HCT116 (cell line): ENCODE measurements around the gene CALCOCO2. TPM values are rescaled to one million over a fixed set of nuclear protein-coding genes. Genes with fewer than 3 reads are reported as not detected.

Source experiments
- ATAC-seq: fragments of 200-7000 bp; cut with Tn5 transposase; 2 replicates; pipeline ENCODE4 v1.9.1; 2020; ENCODE audit warnings: mild to moderate bottlenecking, moderate library complexity
- BruUV-seq: library from RNA; stranded (reverse); fragments of 400-500 nt; replicated peaks from 2 replicates; lab custom pipeline; 2021; lab: Mats Ljungman, UMichigan
- CTCF ChIA-PET: fragments of 300-600 bp; sonication (Branson Sonifier 250); formaldehyde crosslinking; loops from one replicate; lab custom pipeline; 2021; ENCODE audit warnings: antibody characterized with exemption; lab: Charles Lee
- POLR2A ChIA-PET: fragments of 300-600, 350-600 bp; sonication (Branson Sonifier 250); formaldehyde crosslinking; loops from one replicate; lab custom pipeline; 2021; ENCODE audit warnings: antibody characterized with exemption; lab: Charles Lee
- RAD21 ChIA-PET, 2 experiments: fragments of 300-600 bp; sonication (Branson Sonifier 250); formaldehyde crosslinking; loops; one replicate each; lab custom pipeline; 2023; ENCODE audit warnings: low total read pairs in 2 of 2; ENCODE audit not compliant: uncharacterized antibody in 2 of 2, unreplicated experiment in 2 of 2, low non-redundant PET in 1 of 2; lab: Charles Lee
- DNase-seq: peaks from one replicate; pipeline ENCODE4 v3.0.0-alpha.2; 2010; ENCODE audit warnings: low read depth, low spot score
- H2AFZ ChIP-seq: fragments of 200-600 bp; shearing (Covaris generic), sonication (generic); 2 replicates; pipeline ENCODE4 v1.6.1; 2017; ENCODE audit warnings: low read depth, mixed run types, mixed read lengths, antibody characterized with exemption, low read length; ENCODE audit not compliant: poor library complexity, severe bottlenecking
- H3K27ac ChIP-seq: 2 replicates; pipeline ENCODE4 v1.5.1; 2012; ENCODE audit warnings: low read depth, low read length
- H3K27me3 ChIP-seq: fragments of 200-600 bp; sonication (generic); 2 replicates; pipeline ENCODE4 v1.6.1; 2016; ENCODE audit warnings: mixed run types, low read length, mixed read lengths; ENCODE audit not compliant: insufficient read depth
- H3K36me3 ChIP-seq, 2 experiments: fragments of 200-500 bp in 1 of 2; fragments of 200-600 bp in 1 of 2; sonication (Bioruptor generic) in 1 of 2; sonication (generic) in 1 of 2; 2 replicates each; pipeline versions ENCODE4 v1.5.1 to v1.6.1; 2014 to 2016; ENCODE audit warnings: low read length in 2 of 2, inconsistent platforms in 1 of 2, mixed read lengths in 1 of 2, mixed run types in 1 of 2; ENCODE audit not compliant: insufficient read depth in 2 of 2, control insufficient read depth in 1 of 2
- H3K4me1 ChIP-seq, 2 experiments: fragments of 200-600 bp in 1 of 2; sonication (generic) in 1 of 2; 2 replicates each; pipeline versions ENCODE4 v1.5.1 to v1.6.1; 2012 to 2017; ENCODE audit warnings: low read length in 2 of 2, inconsistent platforms in 1 of 2, mild to moderate bottlenecking in 1 of 2, mixed read lengths in 1 of 2, mixed run types in 1 of 2, moderate library complexity in 1 of 2; ENCODE audit not compliant: insufficient read depth in 2 of 2, control insufficient read depth in 1 of 2
- H3K4me2 ChIP-seq: fragments of 200-600 bp; sonication (generic); 2 replicates; pipeline ENCODE4 v1.6.1; 2017; ENCODE audit warnings: mixed run types, low read length, mixed read lengths
- H3K4me3 ChIP-seq, 2 experiments: fragments of 200-600 bp in 1 of 2; sonication (generic) in 1 of 2; replicated peaks in 1 of 2; 2 replicates each; pipeline ENCODE4 v1.5.1; 2011 to 2016; ENCODE audit warnings: low read length in 2 of 2, control low read depth in 1 of 2, low read depth in 1 of 2, mild to moderate bottlenecking in 1 of 2, mixed read lengths in 1 of 2, mixed run types in 1 of 2
- H3K79me2 ChIP-seq: fragments of 200-600 bp; sonication (generic); 2 replicates; pipeline ENCODE4 v1.6.1; 2017; ENCODE audit warnings: mild to moderate bottlenecking, mixed run types, low read length, moderate library complexity, mixed read lengths; ENCODE audit not compliant: insufficient read depth
- H3K9ac ChIP-seq: fragments of 200-600 bp; sonication (generic); 2 replicates; pipeline ENCODE4 v1.6.1; 2016; ENCODE audit warnings: low read length, mixed read lengths
- H3K9me2 ChIP-seq: fragments of 200-600 bp; sonication (generic), shearing (Covaris generic); 2 replicates; pipeline ENCODE4 v1.6.1; 2017; ENCODE audit warnings: mixed run types, mild to moderate bottlenecking, moderate library complexity; ENCODE audit not compliant: insufficient read depth
- H3K9me3 ChIP-seq, 2 experiments: fragments of 200-500 bp in 1 of 2; fragments of 200-600 bp in 1 of 2; sonication (Bioruptor generic) in 1 of 2; sonication (generic) in 1 of 2; 2 replicates each; pipeline ENCODE4 v1.6.1; 2014 to 2017; ENCODE audit warnings: low read length in 2 of 2, mixed read lengths in 2 of 2, inconsistent platforms in 1 of 2, low read depth in 1 of 2, mild to moderate bottlenecking in 1 of 2, mixed run types in 1 of 2, moderate library complexity in 1 of 2; ENCODE audit not compliant: control insufficient read depth in 1 of 2, insufficient read depth in 1 of 2
- H4K20me1 ChIP-seq: fragments of 200-600 bp; sonication (generic), shearing (Covaris generic); 2 replicates; pipeline ENCODE4 v1.6.1; 2017; ENCODE audit warnings: mixed run types, mild to moderate bottlenecking, moderate library complexity; ENCODE audit not compliant: insufficient read depth
- ATF3 ChIP-seq: IDR thresholded peaks from 2 replicates; pipeline ENCODE4 v1.6.1; 2012
- CBX3 ChIP-seq: IDR thresholded peaks from 2 replicates; pipeline ENCODE4 v1.6.1; 2012; ENCODE audit warnings: low read depth
- CTCF ChIP-seq, 3 experiments: fragments of 200-600 bp in 1 of 3; sonication (generic) in 1 of 3; IDR thresholded peaks in 2 of 3; conservative IDR thresholded peaks in 1 of 3; 2 replicates each; pipeline ENCODE4 v1.5.1; 2012 to 2017; ENCODE audit warnings: low read depth in 2 of 3, low read length in 2 of 3, antibody characterized with exemption in 1 of 3, borderline replicate concordance in 1 of 3, control low read depth in 1 of 3, mild to moderate bottlenecking in 1 of 3, mixed read lengths in 1 of 3, mixed run types in 1 of 3, moderate library complexity in 1 of 3; ENCODE audit not compliant: insufficient read depth in 1 of 3
- EGR1 ChIP-seq: IDR thresholded peaks from 2 replicates; pipeline ENCODE4 v1.6.1; 2012; ENCODE audit warnings: low read depth
- ELF1 ChIP-seq: IDR thresholded peaks from 2 replicates; pipeline ENCODE4 v1.6.1; 2012; ENCODE audit warnings: low read depth, borderline replicate concordance
- EZH2 ChIP-seq: fragments of 200-600 bp; sonication (generic); IDR thresholded peaks from 2 replicates; pipeline ENCODE4 v1.6.1; 2017; ENCODE audit warnings: antibody characterized with exemption, mixed run types
- FOSL1 ChIP-seq: IDR thresholded peaks from 2 replicates; pipeline ENCODE4 v1.6.1; 2012; ENCODE audit warnings: low read depth
- JUND ChIP-seq: IDR thresholded peaks from 2 replicates; pipeline ENCODE4 v1.6.1; 2012
- MAX ChIP-seq: IDR thresholded peaks from 2 replicates; pipeline ENCODE4 v1.6.1; 2012
- POLR2A ChIP-seq: IDR thresholded peaks from 2 replicates; pipeline ENCODE4 v1.7.0; 2011; ENCODE audit warnings: borderline replicate concordance; ENCODE audit not compliant: insufficient read depth, insufficient read length; ENCODE audit errors: extremely low read depth
- POLR2AphosphoS5 ChIP-seq: IDR thresholded peaks from 2 replicates; pipeline ENCODE4 v1.6.1; 2011; ENCODE audit warnings: mild to moderate bottlenecking, low read depth, low read length, moderate library complexity
- SIN3A ChIP-seq: IDR thresholded peaks from 2 replicates; pipeline ENCODE4 v1.6.1; 2012; ENCODE audit warnings: low read depth
- SP1 ChIP-seq: IDR thresholded peaks from 2 replicates; pipeline ENCODE4 v1.6.1; 2012; ENCODE audit warnings: low read depth
- SRF ChIP-seq: IDR thresholded peaks from 2 replicates; pipeline ENCODE4 v1.6.1; 2012; ENCODE audit warnings: low read depth
- TCF7L2 ChIP-seq: IDR thresholded peaks from 2 replicates; pipeline ENCODE4 v1.7.0; 2011; ENCODE audit warnings: borderline replicate concordance, inconsistent platforms; ENCODE audit not compliant: insufficient read depth, insufficient read length; ENCODE audit errors: extremely low read depth
- YY1 ChIP-seq: IDR thresholded peaks from 2 replicates; pipeline ENCODE4 v1.6.1; 2011; ENCODE audit warnings: low read length, low read depth, moderate library complexity, mild to moderate bottlenecking; ENCODE audit not compliant: insufficient replicate concordance; ENCODE audit errors: extremely low read depth
- ZBTB33 ChIP-seq: IDR thresholded peaks from 2 replicates; pipeline ENCODE4 v1.6.1; 2011; ENCODE audit warnings: mild to moderate bottlenecking, low read length, moderate library complexity; ENCODE audit not compliant: insufficient replicate concordance; ENCODE audit errors: extremely low read depth
- ZFX ChIP-seq: fragments of 450-650 bp; IDR thresholded peaks from 2 replicates; pipeline ENCODE4 v1.6.1; 2017
- ZNF274 ChIP-seq: fragments of 200-500 bp; sonication (Bioruptor generic); IDR thresholded peaks from 2 replicates; pipeline ENCODE4 v1.6.1; 2014; ENCODE audit warnings: mild to moderate bottlenecking, low read depth, low read length, inconsistent platforms
- intact Hi-C: fragments of 100-400 bp; cut with micrococcal nuclease; formaldehyde crosslinking; loops from 2 replicates; pipeline ENCODE4 v1.10.0; 2022
- total RNA-seq: library from RNA; stranded (reverse); gene quantifications from one replicate; pipeline ENCODE4 v1.2.1, GENCODE V29; 2021; ENCODE audit not compliant: unreplicated experiment

CALCOCO2 gene
- total RNA-seq, 1 experiment from 2014 or later = 151 TPM

- peak; percentile 92 for ATAC-seq
- Histone ChIP-seq H3K36me3 (peaks cover 28 to 36% of the 10 kb centered on the region in 2 experiments), H3K27ac (peak within 1 kb of the TSS; percentile 92), H3K9ac (peak within 1 kb of the TSS; percentile 93), H3K4me3 (peak within 1 kb of the TSS; percentile 70 to 84)
- peak; percentile 94 for DNase-seq
- TF ChIP-seq SIN3A (peak; percentile 97), SRF (no peak), YY1 (peak; percentile 87), JUND (no peak; the same call in 1 of the 2 replicates), MAX (peak; percentile 86; the same call in 1 of the 2 replicates), SP1 (peak; percentile 90), CBX3 (peak; percentile 84), ZFX (peak; percentile 88), EZH2 (no peak), ELF1 (peak; percentile 72; the same call in 1 of the 2 replicates), FOSL1 (no peak), POLR2A (peak; percentile 94), POLR2AphosphoS5 (peak; percentile 93), ATF3 (no peak), ZBTB33 (peak; percentile 74), TCF7L2 (peak; percentile 42), EGR1 (peak; percentile 90), ZNF274 (no peak), CTCF (IDR thresholded peaks at IDR 0.05 in 2 of 3, conservative IDR thresholded peaks at IDR 0.05 in 1 of 3; ENCODE audit: borderline replicate concordance in 1 of 3, insufficient read depth in 1 of 3, low read depth in 2 of 3, low read length in 2 of 3) (0 out of 6 replicates have a peak, but pooled peaks of 1 of the 3 experiments have one; percentile 9)
- TF ChIP-seq, all 23 proteins: peak for 13
- Histone ChIP-seq H3K4me1 (peaks cover 18 to 26% of the 10 kb centered on the region in 2 experiments), H3K9me3 (no peaks in the 10 kb centered on the region), H3K9me2 (no peaks in the 10 kb centered on the region), H3K4me2 (peak within 1 kb of the TSS; percentile 75), H3K27me3 (no peaks in the 10 kb centered on the region), H2AFZ (no peak within 1 kb of the TSS), H4K20me1 (peaks cover 30% of the 10 kb centered on the region), H3K79me2 (peaks cover 47% of the 10 kb centered on the region)
- intact Hi-C loops = loop anchor here (2.0 to 5.0 kb wide), 2 partner anchors 77 to 284 kb away; partner anchors contain the start of gene CALCOCO2
- no TSS peak for BruUV-seq
- RAD21 ChIA-PET = interaction anchor here (0.6 to 1.0 kb wide), 4 partner anchors 16 to 193 kb away, joined by 3 to 7 read pairs (median 4); partner anchors contain the start of gene ATP5MC1 (in 1 of the 2)
- CTCF ChIA-PET = interaction anchor here (0.6 to 2.5 kb wide), 7 partner anchors 16 to 286 kb away, joined by 3 to 14 read pairs (median 3); partner anchors contain the start of gene ATP5MC1
- POLR2A ChIA-PET = interaction anchor here (1.0 to 2.8 kb wide), 3 partner anchors 15 to 352 kb away, joined by 3 to 34 read pairs (median 3); partner anchors contain the start of gene ATP5MC1
Observed at GRCh38 chr17:48908047-48908843, 77.4 kb downstream of the CALCOCO2 start, which contains the start of gene UBE2Z. TSS of gene UBE2Z (plus strand) at chr17:48908407. CDS start at chr17:48908504, 97 bp downstream.
